Stimulated activated naive B cell treated with anti-CD40 and anti-IgM and Interleukin-4, amounts not matched to agents 10 μg/mL and 1 μg/mL and 100 μg/mL, for 72 hours (primary cell): ENCODE results near the gene CCNK.

Experiments
- ATAC-seq, 2 donors: fragments of 150-1000 bp; cut with Tn5 transposase; replicated peaks; 2 replicates each; pipeline ENCODE4 v1.10.0; 2021; ENCODE audit warnings: moderate library complexity in 1 of 2
- DNase-seq: peaks from one replicate; pipeline ENCODE4 v3.0.0; 2021
- H3K27ac Mint-ChIP-seq: one replicate; pipeline ENCODE4 v1.8.0; 2022; ENCODE audit warnings: mild to moderate bottlenecking, mixed read lengths
- H3K27me3 Mint-ChIP-seq, 2 donors: one replicate each; pipeline ENCODE4 v1.8.0; 2022; ENCODE audit warnings: mixed read lengths in 2 of 2
- H3K36me3 Mint-ChIP-seq, 2 donors: one replicate each; pipeline ENCODE4 v1.8.0; 2022; ENCODE audit warnings: mixed read lengths in 2 of 2, mild to moderate bottlenecking in 1 of 2
- H3K4me1 Mint-ChIP-seq, 2 donors: one replicate each; pipeline ENCODE4 v1.8.0; 2022; ENCODE audit warnings: mixed read lengths in 2 of 2, mild to moderate bottlenecking in 1 of 2
- H3K4me3 Mint-ChIP-seq, 2 donors: one replicate each; pipeline ENCODE4 v1.8.0; 2022; ENCODE audit warnings: mild to moderate bottlenecking in 2 of 2, mixed read lengths in 2 of 2, moderate library complexity in 1 of 2
- H3K9me3 Mint-ChIP-seq, 2 donors: one replicate each; pipeline ENCODE4 v1.8.0; 2022; ENCODE audit warnings: mixed read lengths in 2 of 2, mild to moderate bottlenecking in 1 of 2

Gene CCNK

DNA sequence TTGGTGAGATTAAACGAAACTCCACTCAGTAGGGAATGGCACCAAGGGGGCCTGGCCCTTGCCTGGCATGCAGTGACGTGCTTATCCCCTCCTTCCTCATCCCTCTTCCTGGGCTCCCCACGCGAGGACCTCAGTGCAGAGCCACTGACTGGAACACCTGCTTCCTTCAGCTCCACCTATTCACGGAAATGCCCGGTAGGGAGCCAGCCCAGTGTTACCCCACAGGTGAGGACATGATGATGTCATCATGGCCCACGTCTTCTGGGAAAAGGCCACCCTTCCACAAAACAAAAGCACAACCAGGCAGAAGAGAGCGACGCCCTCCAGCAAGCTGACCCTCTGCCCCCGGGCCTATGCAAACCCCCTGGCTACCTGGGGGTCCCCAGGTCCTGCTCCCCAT, 80.7 kb downstream of the CCNK start:
- ATAC-seq = no peak
- Mint-ChIP-seq H3K4me1 (no peaks in the 10 kb centered on the region), H3K27ac (no peak overlapping the region), H3K9me3 (peaks cover 0 to 1% of the 10 kb centered on the region in 2 donors), H3K4me3 (no peak overlapping the region), H3K36me3 (no peaks in the 10 kb centered on the region), H3K27me3 (peaks cover 6 to 11% of the 10 kb centered on the region in 2 donors)
- DNase-seq = no peak
